ENCODE results near the gene PARD3.

- TF ChIP-seq EZH2 (IDR thresholded peaks at IDR 0.05; ENCODE audit: borderline replicate concordance) (no peak), EZH2phosphoT487 (IDR thresholded peaks at IDR 0.05; ENCODE audit: low read depth, severe bottlenecking, unreplicated experiment) (no peak)
These were observed 321.1 kb downstream of the PARD3 start for GRCh38 chr10:34494012-34494411.
